ENCODE measurements around the gene RHOBTB3.
A peak's percentile ranks its signal among the peaks of the same experiment; 100 is the strongest.
"Not testable (repeated sequence)": the region's sequence is repeated elsewhere in the genome, so short reads cannot be mapped to it uniquely, and the experiment has no call there.

RHOBTB3 gene

GRCh38 chr5:95730730-95731570, at the start of gene RHOBTB3:
Gene RHOBTB3, plus strand, starts transcription at chr5:95731336. Its CDS starts 347 bp downstream, at chr5:95731683.
- peak; percentile 30 for DNase-seq (ENCODE audit: low spot score)

GRCh38 chr5:95682891-95683290, 48.2 kb upstream of the RHOBTB3 start, which contains the start of gene SPATA9:
Gene SPATA9, minus strand, starts transcription at chr5:95682991. Its CDS starts 137 bp downstream, at chr5:95682854.
- no peak for DNase-seq (ENCODE audit: low spot score)

- no peak for DNase-seq (ENCODE audit: low spot score)
These were observed 46.8 kb upstream of the RHOBTB3 start for GRCh38 chr5:95684361-95684760.

- DNase-seq (ENCODE audit: low spot score): no peak
These were observed 44.5 kb upstream of the RHOBTB3 start for GRCh38 chr5:95686651-95687050.

- no peak for DNase-seq (ENCODE audit: low spot score)
These were observed 41.5 kb upstream of the RHOBTB3 start for GRCh38 chr5:95689680-95690079.

- no peak for DNase-seq (ENCODE audit: low spot score)
These were observed 40.8 kb upstream of the RHOBTB3 start for GRCh38 chr5:95690333-95690732.

- DNase-seq (ENCODE audit: low spot score): no peak
These were observed 33.1 kb upstream of the RHOBTB3 start for GRCh38 chr5:95697781-95698681.

- DNase-seq (ENCODE audit: low spot score): no peak
These were observed 31.8 kb upstream of the RHOBTB3 start for GRCh38 chr5:95699337-95699736.

- no peak for DNase-seq (ENCODE audit: low spot score)
These were observed 30.1 kb upstream of the RHOBTB3 start for GRCh38 chr5:95701074-95701473.

- DNase-seq (ENCODE audit: low spot score): no peak
These were observed 27.0 kb upstream of the RHOBTB3 start for GRCh38 chr5:95704150-95704549.

- DNase-seq (ENCODE audit: low spot score): not testable (repeated sequence)
These were observed 24.9 kb upstream of the RHOBTB3 start for GRCh38 chr5:95706196-95706595.

GRCh38 chr5:95707055-95707454, 24.1 kb upstream of the RHOBTB3 start:
- no peak for DNase-seq (ENCODE audit: low spot score)

- not testable (repeated sequence) for DNase-seq (ENCODE audit: low spot score)
These were observed 23.5 kb upstream of the RHOBTB3 start for GRCh38 chr5:95707534-95708188.

- no peak for DNase-seq (ENCODE audit: low spot score)
These were observed 22.3 kb upstream of the RHOBTB3 start for GRCh38 chr5:95708876-95709275.

GRCh38 chr5:95709967-95710650, 21.0 kb upstream of the RHOBTB3 start:
- no peak for DNase-seq (ENCODE audit: low spot score)

GRCh38 chr5:95710651-95711500, 20.3 kb upstream of the RHOBTB3 start:
- not testable (repeated sequence) for DNase-seq (ENCODE audit: low spot score)

- DNase-seq (ENCODE audit: low spot score): no peak
These were observed 19.4 kb upstream of the RHOBTB3 start for GRCh38 chr5:95711501-95712346.

- no peak for DNase-seq (ENCODE audit: low spot score)
These were observed 18.7 kb upstream of the RHOBTB3 start for GRCh38 chr5:95712347-95712958.

- not testable (repeated sequence) for DNase-seq (ENCODE audit: low spot score)
These were observed 17.9 kb upstream of the RHOBTB3 start for GRCh38 chr5:95713246-95713645.
